Kidney epithelial cell (primary cell): ENCODE measurements around the gene ZNF275. TPM values are rescaled to one million over a fixed set of nuclear protein-coding genes. Genes with fewer than 3 reads are reported as not detected.

Source experiments
- DNase-seq: peaks from one replicate; pipeline ENCODE4 v3.0.0-alpha.2; 2010; ENCODE audit warnings: low read depth
- H3K27me3 ChIP-seq: 2 replicates; pipeline ENCODE4 v1.6.0; 2011; ENCODE audit warnings: low read length; ENCODE audit not compliant: control insufficient read depth, insufficient read depth
- H3K36me3 ChIP-seq: 2 replicates; pipeline ENCODE4 v1.5.1; 2011; ENCODE audit warnings: low read length; ENCODE audit not compliant: control insufficient read depth, insufficient read depth
- H3K4me3 ChIP-seq: 2 replicates; pipeline ENCODE4 v1.5.1; 2011; ENCODE audit warnings: low read depth, mild to moderate bottlenecking, control low read depth, low read length
- CTCF ChIP-seq: IDR thresholded peaks from 2 replicates; pipeline ENCODE4 v1.5.1; 2011; ENCODE audit warnings: mild to moderate bottlenecking, moderate library complexity, low read length, control low read depth, inconsistent platforms; ENCODE audit not compliant: insufficient read depth, poor library complexity, severe bottlenecking
- total RNA-seq: library from RNA; depleted of rRNA; stranded (reverse); fragments of >200 nt; gene quantifications from 2 replicates; pipeline ENCODE4 v1.2.3, GENCODE V29; 2015

Gene ZNF275
- total RNA-seq, 1 donor from 2014 or later = 10.5 TPM

GRCh38 chrX:153302796-153303195 lies 31.2 kb upstream of the ZNF275 start:
- TF ChIP-seq CTCF = no peak
- DNase-seq = no peak

GRCh38 chrX:153303276-153304262 lies 30.4 kb upstream of the ZNF275 start:
- no peak for DNase-seq
- Histone ChIP-seq H3K27me3 (no peaks in the 10 kb centered on the region), H3K36me3 (no peaks in the 10 kb centered on the region), H3K4me3 (no peak overlapping the region)
- TF ChIP-seq CTCF = no peak

More at GRCh38 chrX:153302796-153303195, 31.2 kb upstream of the ZNF275 start:
- no peaks in the 10 kb centered on the region for H3K36me3 ChIP-seq
- H3K4me3 ChIP-seq = no peak overlapping the region
- H3K27me3 ChIP-seq = no peaks in the 10 kb centered on the region

DNA sequence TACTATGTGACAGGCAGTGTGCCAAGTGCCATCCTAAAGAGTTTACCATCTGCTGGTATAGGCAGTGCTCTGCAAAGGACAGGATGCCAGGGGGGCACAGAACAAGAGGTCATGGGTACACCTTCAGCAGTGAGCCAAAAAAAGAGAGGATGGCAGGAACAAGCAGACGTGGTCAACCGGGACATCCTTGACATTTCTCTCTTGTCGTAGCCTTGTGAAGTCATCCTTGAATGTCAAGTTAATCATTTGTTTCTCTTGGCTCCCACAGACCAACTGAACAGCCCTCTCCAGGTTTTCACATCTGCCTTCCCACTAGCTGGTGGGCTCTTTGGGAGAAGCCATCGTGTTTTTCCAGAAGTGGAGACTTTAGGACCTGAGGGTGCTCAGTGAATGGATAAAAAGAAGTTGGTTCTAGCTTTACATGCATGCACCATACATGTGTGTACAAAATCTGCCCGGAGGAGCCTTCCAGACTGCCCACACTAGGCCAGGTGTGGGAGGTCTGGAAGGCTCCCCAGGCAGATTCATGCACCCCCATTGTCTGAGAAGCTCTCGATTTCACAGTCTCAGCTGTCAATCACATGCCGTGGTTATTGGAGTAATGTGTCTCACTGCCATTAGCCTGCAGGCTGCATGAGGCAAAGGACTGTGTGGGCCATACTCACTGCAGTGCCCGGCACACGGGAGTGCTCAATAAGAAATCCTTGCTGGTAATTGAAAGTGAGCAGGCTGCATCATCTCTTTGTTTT lies 28.8 kb upstream of the ZNF275 start:
- H3K36me3 ChIP-seq = no peaks in the 10 kb centered on the region

DNA sequence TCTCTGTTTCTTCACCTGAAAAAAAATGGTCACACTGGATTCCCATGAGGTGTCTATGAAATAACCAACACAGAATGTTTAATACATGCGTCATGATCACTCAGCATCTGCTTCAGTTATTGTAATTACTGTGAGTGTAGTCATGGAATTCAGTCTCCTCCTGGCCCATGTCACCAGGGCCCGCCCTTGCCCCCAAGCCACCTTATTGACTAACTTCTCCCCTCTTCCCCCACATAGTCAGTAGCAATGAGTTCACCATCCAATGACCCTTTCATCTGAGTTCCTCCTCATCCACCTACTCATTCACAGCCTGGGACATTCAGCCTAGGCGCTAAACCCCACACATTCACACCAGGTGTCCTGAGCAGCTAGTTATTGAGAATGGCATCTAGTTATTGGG lies 28.0 kb upstream of the ZNF275 start:
- H3K36me3 ChIP-seq = no peaks in the 10 kb centered on the region
- H3K4me3 ChIP-seq = no peak overlapping the region
- no peak for DNase-seq
- H3K27me3 ChIP-seq = no peaks in the 10 kb centered on the region
- no peak for TF ChIP-seq CTCF

More for the DNA sequence above, 28.8 kb upstream of the ZNF275 start:
- no peak for TF ChIP-seq CTCF
- H3K27me3 ChIP-seq = no peaks in the 10 kb centered on the region
- DNase-seq = no peak
- no peak overlapping the region for H3K4me3 ChIP-seq

DNA sequence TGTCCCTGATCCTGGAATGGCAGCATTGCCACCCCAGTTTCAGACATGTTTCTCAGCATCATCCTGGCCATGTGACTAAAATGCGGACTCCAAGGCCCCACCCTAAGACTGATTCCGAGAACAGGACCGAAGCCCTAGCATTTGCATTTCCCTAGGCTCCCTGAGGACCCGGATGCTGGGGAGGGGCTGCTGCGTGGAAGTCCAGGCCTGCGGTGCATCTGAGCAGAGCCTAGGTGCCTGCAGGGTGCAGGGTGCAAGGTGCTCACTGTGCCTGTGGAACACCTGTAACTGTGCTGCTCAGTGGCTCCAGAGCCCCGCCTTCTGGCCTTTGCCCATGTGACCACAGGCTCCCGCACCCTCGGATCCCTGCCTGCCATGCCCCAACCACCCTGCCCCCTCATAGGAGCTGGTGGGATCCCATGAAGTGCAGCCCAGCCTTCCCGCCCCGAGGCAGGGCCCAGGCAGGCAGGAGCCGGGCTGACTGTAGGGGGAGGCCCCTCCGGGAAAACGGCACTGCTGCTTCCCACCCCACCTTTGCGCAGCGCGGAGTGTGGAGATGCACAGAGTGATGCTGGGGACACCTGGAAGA lies 27.3 kb upstream of the ZNF275 start:
- H3K4me3 ChIP-seq = no peak overlapping the region
- no peak for TF ChIP-seq CTCF
- no peaks in the 10 kb centered on the region for H3K36me3 ChIP-seq
- DNase-seq = no peak
- H3K27me3 ChIP-seq = no peaks in the 10 kb centered on the region
